Mesodermal cell (in vitro differentiated cells): ENCODE measurements around the gene TRMT10C.
"Not testable (repeated sequence)": the region's sequence is repeated elsewhere in the genome, so short reads cannot be mapped to it uniquely, and the experiment has no call there.

Experiments used
- H3K27ac ChIP-seq: 2 replicates; pipeline ENCODE4 v1.7.0; 2013; ENCODE audit warnings: mild to moderate bottlenecking, low read depth, low read length, moderate library complexity; ENCODE audit not compliant: severe bottlenecking
- H3K36me3 ChIP-seq: 2 replicates; pipeline ENCODE4 v1.7.1; 2013; ENCODE audit warnings: mild to moderate bottlenecking, low read length, moderate library complexity; ENCODE audit not compliant: control insufficient read depth, insufficient read depth
- H3K4me1 ChIP-seq: one replicate; pipeline ENCODE4 v1.7.1; 2013; ENCODE audit warnings: mild to moderate bottlenecking, low read length; ENCODE audit not compliant: insufficient read depth, control insufficient read depth, poor library complexity, severe bottlenecking
- H3K4me3 ChIP-seq: 2 replicates; pipeline ENCODE4 v1.7.0; 2013; ENCODE audit warnings: low read length, control low read depth, mild to moderate bottlenecking; ENCODE audit not compliant: insufficient read depth, poor library complexity, severe bottlenecking; ENCODE audit errors: extremely low read depth
- H3K9me3 ChIP-seq: 2 replicates; pipeline ENCODE4 v1.7.1; 2013; ENCODE audit warnings: mild to moderate bottlenecking, low read length, moderate library complexity; ENCODE audit not compliant: control insufficient read depth
- WGBS, 2 experiments: methylation state at CpG; one replicate each; pipeline ENCODE4 v1.1.5; 2013; ENCODE audit warnings: missing lambda C conversion rate in 2 of 2; ENCODE audit not compliant: insufficient coverage in 2 of 2; 5-methylcytosine and 5-hydroxymethylcytosine counted together

Gene TRMT10C

DNA sequence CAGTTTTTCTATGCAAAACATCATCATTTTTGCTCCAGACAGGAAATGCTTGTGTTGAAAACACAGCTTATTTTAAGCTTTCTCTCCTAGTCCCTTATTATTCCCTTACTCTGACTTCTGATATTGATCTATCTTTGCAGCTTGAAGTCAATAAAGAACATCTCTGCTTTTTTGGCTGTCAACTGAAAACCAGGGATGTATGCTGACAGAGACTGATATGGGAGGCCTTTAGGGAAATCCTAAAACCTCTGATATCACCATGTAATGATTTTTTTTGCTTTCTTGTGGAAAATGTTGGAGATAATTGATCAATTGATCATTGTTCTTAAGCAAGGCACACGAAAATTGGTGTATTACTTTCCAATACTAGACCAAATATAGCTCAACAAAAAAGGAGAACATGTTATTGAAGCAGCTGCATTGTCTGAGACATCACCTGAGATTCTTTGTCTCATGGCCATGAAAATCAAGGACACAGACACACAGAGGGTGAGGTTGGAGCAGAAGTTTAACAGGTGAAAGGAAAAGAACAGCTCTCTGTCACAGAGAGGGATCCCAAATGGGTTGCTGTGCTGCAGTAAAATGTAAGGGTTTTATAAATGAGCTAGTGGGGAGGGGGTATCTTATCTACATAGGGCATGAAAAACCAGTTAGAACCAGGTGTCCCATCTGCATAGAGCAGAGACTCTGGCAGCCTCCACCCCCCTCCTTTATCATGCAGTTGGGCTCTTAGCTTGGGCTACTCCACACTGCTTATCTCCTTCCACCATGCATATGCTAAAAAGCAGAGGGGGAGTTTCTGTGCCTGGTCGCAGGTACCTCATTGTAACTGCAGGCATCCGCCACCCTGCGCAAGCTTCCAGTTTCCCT lies 31.6 kb upstream of the TRMT10C start:
- H3K27ac ChIP-seq, result no peak overlapping the region
- H3K4me3 ChIP-seq, result no peak overlapping the region
- peaks cover 17% of the 10 kb centered on the region for H3K9me3 ChIP-seq
- WGBS, 2 experiments, result 71% methylated on average over 1 of the region's 4 CpGs; no CpG with 5 or more reads in 1 of the 2 experiments
- no peaks in the 10 kb centered on the region for H3K36me3 ChIP-seq
- peaks cover 38% of the 10 kb centered on the region for H3K4me1 ChIP-seq

- H3K27ac ChIP-seq, result no peak overlapping the region
- H3K36me3 ChIP-seq, result no peaks in the 10 kb centered on the region
- no peak overlapping the region for H3K4me3 ChIP-seq
- no CpG with 5 or more reads among the region's 2 CpGs for WGBS, 2 experiments
- H3K9me3 ChIP-seq, result peaks cover 17% of the 10 kb centered on the region
- H3K4me1 ChIP-seq, result peaks cover 38% of the 10 kb centered on the region
These were observed 31.0 kb upstream of the TRMT10C start for GRCh38 chr3:101530686-101531047.

- Histone ChIP-seq H3K36me3 (no peaks in the 10 kb centered on the region), H3K9me3 (peaks cover 17% of the 10 kb centered on the region), H3K4me1 (peaks cover 38% of the 10 kb centered on the region), H3K4me3 (no peak overlapping the region), H3K27ac (peak overlapping the region; percentile 93)
- 100% methylated on average over 1 of the region's 2 CpGs; no CpG with 5 or more reads in 1 of the 2 experiments for WGBS, 2 experiments
These were observed 30.1 kb upstream of the TRMT10C start for GRCh38 chr3:101531473-101532086.

- H3K4me1 ChIP-seq, result peaks cover 38% of the 10 kb centered on the region
- 79 to 88% methylated on average over 3 to 9 of the region's 9 CpGs for WGBS, 2 experiments
- peak overlapping the region; percentile 93 for H3K27ac ChIP-seq
- H3K36me3 ChIP-seq, result no peaks in the 10 kb centered on the region
- H3K9me3 ChIP-seq, result peaks cover 17% of the 10 kb centered on the region
- H3K4me3 ChIP-seq, result no peak overlapping the region
These were observed 28.7 kb upstream of the TRMT10C start for GRCh38 chr3:101532783-101533602.

GRCh38 chr3:101533603-101533968 lies 28.1 kb upstream of the TRMT10C start:
- WGBS, 2 experiments, result 100% methylated on average over 1 of the region's 1 CpG; no CpG with 5 or more reads in 1 of the 2 experiments
- H3K4me3 ChIP-seq, result no peak overlapping the region
- H3K27ac ChIP-seq, result peak overlapping the region; percentile 93
- no peaks in the 10 kb centered on the region for H3K36me3 ChIP-seq
- peaks cover 38% of the 10 kb centered on the region for H3K4me1 ChIP-seq
- H3K9me3 ChIP-seq, result peaks cover 17% of the 10 kb centered on the region

GRCh38 chr3:101535221-101535620 lies 26.4 kb upstream of the TRMT10C start:
- Histone ChIP-seq H3K9me3 (peaks cover 3% of the 10 kb centered on the region), H3K27ac (no peak overlapping the region), H3K4me3 (no peak overlapping the region), H3K36me3 (no peaks in the 10 kb centered on the region), H3K4me1 (peaks cover 38% of the 10 kb centered on the region)
- WGBS, 2 experiments, result 88 to 92% methylated on average over 2 to 3 of the region's 5 CpGs

GRCh38 chr3:101536266-101536665 lies 25.4 kb upstream of the TRMT10C start:
- H3K27ac ChIP-seq, result no peak overlapping the region
- H3K4me1 ChIP-seq, result peaks cover 31% of the 10 kb centered on the region
- H3K36me3 ChIP-seq, result no peaks in the 10 kb centered on the region
- no peaks in the 10 kb centered on the region for H3K9me3 ChIP-seq
- WGBS, 2 experiments, result 100% methylated on average over 1 of the region's 1 CpG
- no peak overlapping the region for H3K4me3 ChIP-seq

DNA sequence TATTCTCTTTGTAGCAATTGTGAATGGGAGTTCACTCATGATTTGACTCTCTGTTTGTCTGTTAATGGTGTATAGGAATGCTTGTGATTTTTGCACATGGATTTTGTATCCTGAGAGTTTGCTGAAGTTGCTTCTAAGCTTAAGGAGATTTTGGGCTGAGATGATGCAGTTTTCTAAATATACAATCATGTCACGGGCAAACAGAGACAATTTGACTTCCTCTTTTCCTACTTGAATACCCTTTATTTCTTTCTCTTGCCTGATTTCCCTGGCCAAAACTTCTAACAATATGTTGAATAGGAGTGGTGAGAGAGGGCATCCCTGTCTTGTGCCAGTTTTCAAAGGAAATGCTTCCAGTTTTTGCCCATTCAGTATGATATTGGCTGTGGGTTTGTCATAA lies 24.7 kb upstream of the TRMT10C start:
- H3K4me3 ChIP-seq, H3K36me3 ChIP-seq, H3K27ac ChIP-seq, H3K9me3 ChIP-seq: not testable (repeated sequence)
- peaks cover 27% of the 10 kb centered on the region for H3K4me1 ChIP-seq
- WGBS, 2 experiments, result no CpG with 5 or more reads among the region's 1 CpG

- Histone ChIP-seq H3K27ac (no peak overlapping the region), H3K4me1 (no peaks in the 10 kb centered on the region), H3K9me3 (peaks cover 5% of the 10 kb centered on the region), H3K36me3 (no peaks in the 10 kb centered on the region), H3K4me3 (no peak overlapping the region)
These were observed 18.7 kb upstream of the TRMT10C start for GRCh38 chr3:101542957-101543356.

DNA sequence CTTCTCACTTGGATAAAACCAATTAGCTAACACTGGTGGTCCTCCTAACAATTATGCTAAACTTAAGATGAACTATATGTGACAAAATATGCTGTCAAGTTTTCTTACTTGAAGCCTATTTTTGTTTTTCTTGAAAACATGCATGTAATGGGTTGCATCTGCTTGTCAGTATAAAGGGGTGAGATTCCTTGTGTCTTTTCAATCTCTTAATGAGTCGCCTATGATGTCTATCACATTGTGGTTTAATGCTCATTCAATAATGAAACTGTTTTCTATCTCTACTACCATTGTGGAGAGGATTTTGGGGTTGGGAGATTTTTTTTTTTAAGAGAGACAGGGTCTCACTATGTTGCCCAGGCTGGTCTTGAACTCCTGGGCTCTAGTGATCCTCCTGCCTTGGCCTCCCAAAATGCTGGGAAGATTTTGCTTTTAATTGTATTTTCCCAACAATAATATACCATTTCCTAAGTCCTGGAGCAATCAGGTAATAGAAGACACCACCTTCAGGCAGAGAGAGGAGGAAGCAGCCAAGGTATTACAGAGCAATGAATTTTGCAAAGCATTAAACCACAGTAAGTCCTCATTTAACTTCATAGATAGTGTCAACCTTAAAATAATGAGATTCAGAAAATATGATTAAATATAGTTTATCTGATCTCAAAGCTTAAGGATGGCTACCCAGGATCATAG lies 17.4 kb upstream of the TRMT10C start:
- H3K4me3 ChIP-seq, result no peak overlapping the region
- H3K36me3 ChIP-seq, result no peaks in the 10 kb centered on the region
- no CpG with 5 or more reads among the region's 1 CpG for WGBS, 2 experiments
- H3K4me1 ChIP-seq, result no peaks in the 10 kb centered on the region
- H3K9me3 ChIP-seq, result peaks cover 5% of the 10 kb centered on the region
- H3K27ac ChIP-seq, result no peak overlapping the region
